Kidney (tissue), 14 donors: ENCODE results near the gene SNW1. TPM values are rescaled to one million over a fixed set of nuclear protein-coding genes. Genes with fewer than 3 reads are reported as not detected.
"Not testable (repeated sequence)": the region's sequence is repeated elsewhere in the genome, so short reads cannot be mapped to it uniquely, and the experiment has no call there.

ENCODE experiments used
- DNase-seq, 5 donors: peaks; one replicate each; pipeline ENCODE4 v3.0.0-alpha.2; 2013 to 2020
- FAIRE-seq: peaks from 2 replicates; lab custom pipeline; 2012; peaks lifted over from hg19 to GRCh38; lab: Jason Lieb, UNC
- H3K27ac ChIP-seq, 2 donors: one replicate each; pipeline ENCODE4 v1.7.0; 2013; ENCODE audit warnings: low read depth in 2 of 2, low read length in 2 of 2, inconsistent platforms in 1 of 2
- H3K27me3 ChIP-seq: one replicate; pipeline ENCODE4 v1.7.1; 2013; ENCODE audit warnings: low read length, inconsistent platforms; ENCODE audit not compliant: control insufficient read depth, insufficient read depth
- H3K36me3 ChIP-seq, 3 donors: one replicate each; pipeline versions ENCODE4 v1.7.0 to v1.7.1; 2013; ENCODE audit warnings: low read length in 3 of 3, control low read depth in 1 of 3, inconsistent platforms in 1 of 3; ENCODE audit not compliant: insufficient read depth in 3 of 3, control insufficient read depth in 2 of 3
- H3K4me1 ChIP-seq, 3 donors: one replicate each; pipeline versions ENCODE4 v1.7.0 to v1.7.1; 2013; ENCODE audit warnings: low read length in 3 of 3, inconsistent platforms in 1 of 3, low read depth in 1 of 3; ENCODE audit not compliant: control insufficient read depth in 2 of 3, insufficient read depth in 2 of 3
- H3K4me3 ChIP-seq, 3 donors: one replicate each; pipeline versions ENCODE4 v1.7.0 to v1.8.1; 2013; ENCODE audit warnings: low read length in 3 of 3, control low read depth in 1 of 3, inconsistent platforms in 1 of 3
- H3K9ac ChIP-seq, 3 donors: one replicate each; pipeline versions ENCODE4 v1.7.0 to v1.7.1; 2013; ENCODE audit warnings: low read length in 3 of 3, control low read depth in 1 of 3, inconsistent platforms in 1 of 3
- H3K9me3 ChIP-seq, 3 donors: one replicate each; pipeline versions ENCODE4 v1.7.0 to v1.7.1; 2013; ENCODE audit warnings: low read length in 3 of 3, control low read depth in 1 of 3, inconsistent platforms in 1 of 3; ENCODE audit not compliant: control insufficient read depth in 2 of 3, insufficient read depth in 1 of 3
- intact Hi-C: fragments of 100-400 bp; cut with DNase I; formaldehyde crosslinking; loops from one replicate; pipeline ENCODE4 v1.11.1; 2022
- polyA plus RNA-seq: library from polyadenylated mRNA; stranded (reverse); fragments of 350-450 nt; fragmentation: Illumina TruSeq; extraction: RNeasy Lipid Tissue Mini Kit (QIAGEN cat#74804); gene quantifications from one replicate; pipeline ENCODE4 v1.2.3, GENCODE V29; 2014; ENCODE audit warnings: low read depth, low replicate concordance; ENCODE audit not compliant: insufficient read depth
- total RNA-seq: library from RNA; stranded (reverse); fragmentation: NEBNext Ultra II Directional; extraction: Animal tissue kit (Norgen Biotek cat#: 25700); gene quantifications from one replicate; pipeline ENCODE4 v1.2.1, GENCODE V29; 2021
- TF ChIP-seq, protein P1 (sequence below): IDR thresholded peaks from 3 replicates; pipeline ENCODE4 v1.5.1; 2012; ENCODE audit warnings: mild to moderate bottlenecking, moderate library complexity, borderline replicate concordance; ENCODE audit not compliant: insufficient read depth; ENCODE audit errors: extremely low read depth
- donor health status: control.
- donor health status: control.
- donor health status: control.
- donor health status: control.
- donor health status: control.
- donor health status: DM: yes; HTN: yes; CAD: no.
- donor health status: Normal renal cell carcinoma (clear cell type).

Gene SNW1
- total and polyA plus RNA-seq, 2 donors from 2014 or later: 37.8 to 63.9 TPM

DNA sequence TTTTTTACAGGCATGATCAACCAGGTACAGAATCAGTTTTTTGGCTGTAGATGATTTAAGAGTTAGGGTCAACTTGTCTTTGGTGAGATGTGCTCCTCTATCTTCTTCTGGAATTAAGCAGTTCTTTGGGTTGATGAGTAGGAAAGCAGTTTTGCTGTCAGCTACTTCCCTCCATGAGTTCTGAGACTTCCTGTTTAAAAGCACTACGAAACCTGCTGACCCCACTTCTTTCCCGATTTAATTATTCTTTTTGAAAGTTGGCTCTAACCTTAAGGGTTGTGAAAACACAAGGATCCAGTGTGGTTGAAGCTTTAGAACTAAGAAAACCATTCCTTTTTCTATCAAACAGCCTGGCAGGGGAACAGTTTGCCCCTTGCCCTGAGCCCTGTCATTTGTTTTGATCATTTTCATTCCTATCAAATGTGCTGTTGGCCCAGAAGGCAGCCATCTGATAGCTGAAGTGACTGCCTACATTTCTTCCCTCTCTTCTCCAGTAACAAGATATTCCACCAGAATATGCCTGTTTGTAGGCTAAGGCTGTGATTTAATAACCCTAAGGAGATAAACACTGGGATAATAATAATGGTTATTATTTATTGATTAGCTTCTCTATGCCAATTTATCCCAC lies 7.6 kb upstream of the SNW1 start:
- H3K9ac ChIP-seq, H3K36me3 ChIP-seq, H3K27me3 ChIP-seq, DNase-seq, H3K27ac ChIP-seq, H3K4me1 ChIP-seq, intact Hi-C loops, H3K4me3 ChIP-seq, H3K9me3 ChIP-seq: not testable (repeated sequence)
- FAIRE-seq: peak; percentile 94

DNA sequence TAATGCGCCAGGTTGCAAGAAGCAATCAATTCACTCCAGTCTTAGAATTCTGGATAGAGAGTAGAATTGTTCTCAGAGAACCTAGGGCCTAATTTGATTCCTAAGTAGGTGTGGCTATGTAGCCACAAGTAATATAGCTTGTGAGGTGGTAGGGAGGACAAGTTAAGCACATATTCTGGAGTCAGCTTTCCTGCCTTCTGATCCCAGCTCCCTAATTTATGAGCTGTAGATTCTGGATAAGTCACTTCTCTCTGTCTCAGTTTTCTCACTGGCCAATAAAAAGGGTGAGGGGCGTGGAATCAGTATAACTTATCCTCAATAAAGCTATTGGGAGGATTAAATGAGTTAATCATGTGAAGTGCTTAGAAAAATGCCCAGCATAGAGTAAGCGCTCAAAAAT lies 3.0 kb upstream of the SNW1 start:
- Histone ChIP-seq H3K9me3 (no peaks in the 10 kb centered on the region), H3K27me3 (no peaks in the 10 kb centered on the region), H3K27ac (no peak overlapping the region), H3K36me3 (no peaks in the 10 kb centered on the region), H3K4me1 (peaks cover 0 to 7% (median 7%) of the 10 kb centered on the region in 3 donors), H3K4me3 (no peak overlapping the region), H3K9ac (no peak overlapping the region)
- DNase-seq (peak in 3 of 5 donors; percentile 26 to 63 (median 63)), FAIRE-seq (no peak)
- intact Hi-C loops: no loop called here
- TF ChIP-seq, protein P1, sequence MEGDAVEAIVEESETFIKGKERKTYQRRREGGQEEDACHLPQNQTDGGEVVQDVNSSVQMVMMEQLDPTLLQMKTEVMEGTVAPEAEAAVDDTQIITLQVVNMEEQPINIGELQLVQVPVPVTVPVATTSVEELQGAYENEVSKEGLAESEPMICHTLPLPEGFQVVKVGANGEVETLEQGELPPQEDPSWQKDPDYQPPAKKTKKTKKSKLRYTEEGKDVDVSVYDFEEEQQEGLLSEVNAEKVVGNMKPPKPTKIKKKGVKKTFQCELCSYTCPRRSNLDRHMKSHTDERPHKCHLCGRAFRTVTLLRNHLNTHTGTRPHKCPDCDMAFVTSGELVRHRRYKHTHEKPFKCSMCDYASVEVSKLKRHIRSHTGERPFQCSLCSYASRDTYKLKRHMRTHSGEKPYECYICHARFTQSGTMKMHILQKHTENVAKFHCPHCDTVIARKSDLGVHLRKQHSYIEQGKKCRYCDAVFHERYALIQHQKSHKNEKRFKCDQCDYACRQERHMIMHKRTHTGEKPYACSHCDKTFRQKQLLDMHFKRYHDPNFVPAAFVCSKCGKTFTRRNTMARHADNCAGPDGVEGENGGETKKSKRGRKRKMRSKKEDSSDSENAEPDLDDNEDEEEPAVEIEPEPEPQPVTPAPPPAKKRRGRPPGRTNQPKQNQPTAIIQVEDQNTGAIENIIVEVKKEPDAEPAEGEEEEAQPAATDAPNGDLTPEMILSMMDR: no peak

DNA sequence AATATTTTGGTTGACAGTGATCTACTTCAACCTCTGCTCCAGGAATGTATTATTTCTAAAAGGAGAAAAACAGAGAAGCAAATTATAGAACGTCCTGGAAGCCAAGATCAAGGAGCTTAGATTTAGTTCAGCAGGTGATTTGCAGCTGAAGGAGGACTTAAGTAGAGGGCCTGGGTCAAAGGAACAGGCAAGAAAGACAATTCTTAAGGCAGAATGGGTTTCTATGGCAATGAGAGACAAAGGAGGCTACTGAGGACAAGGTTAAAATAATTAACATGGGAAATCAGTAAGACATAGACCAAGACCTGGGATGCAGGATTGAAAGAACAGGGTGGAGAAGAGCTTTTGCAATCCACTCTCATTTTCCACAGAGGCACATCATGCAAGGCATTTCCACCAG lies 2.4 kb upstream of the SNW1 start:
- no peak for DNase-seq
- H3K4me1 ChIP-seq: peaks cover 0 to 9% (median 7%) of the 10 kb centered on the region in 3 donors
- no peaks in the 10 kb centered on the region for H3K27me3 ChIP-seq
- TF ChIP-seq, protein P1: no peak
- no peak overlapping the region for H3K4me3 ChIP-seq
- no peak overlapping the region for H3K9ac ChIP-seq
- H3K27ac ChIP-seq: no peak overlapping the region
- H3K36me3 ChIP-seq: no peaks in the 10 kb centered on the region
- intact Hi-C loops: no loop called here
- FAIRE-seq: no peak
- no peaks in the 10 kb centered on the region for H3K9me3 ChIP-seq

DNA sequence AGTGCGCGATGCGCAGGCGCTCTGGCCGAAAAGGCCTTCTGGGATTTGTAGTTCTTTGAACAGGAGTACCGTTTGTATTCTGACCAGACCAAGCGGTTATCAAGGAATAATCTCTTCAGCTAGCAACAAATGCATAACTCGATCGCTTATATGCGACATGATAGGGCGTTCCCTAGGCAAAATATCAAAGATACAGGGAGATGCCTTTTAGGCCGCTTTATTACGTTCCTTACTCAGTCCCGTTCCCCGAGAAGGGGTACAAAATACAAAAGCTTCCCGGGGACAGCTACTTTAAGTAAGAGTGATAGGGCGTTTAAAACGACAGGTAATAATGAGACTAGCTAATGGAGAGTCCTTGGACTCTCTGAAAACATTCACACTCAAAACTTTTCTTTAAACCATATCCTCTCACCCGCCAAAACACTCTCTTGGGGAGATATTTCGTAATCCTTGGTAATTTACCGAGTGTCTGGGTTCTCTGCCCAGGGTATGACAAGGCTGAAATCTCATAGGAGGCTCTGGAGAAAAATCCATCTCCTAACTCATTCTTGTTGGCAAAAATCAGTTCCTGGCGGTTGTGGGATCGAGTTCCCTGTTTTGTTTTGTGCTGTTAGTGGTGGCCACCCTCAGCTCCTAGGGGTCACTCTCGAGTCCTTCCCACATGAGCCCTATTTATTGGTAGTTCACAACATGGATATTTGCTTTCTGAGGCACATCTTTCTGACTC lies 412 bp upstream of the SNW1 start:
- intact Hi-C loops: no loop called here
- H3K4me1 ChIP-seq: peaks cover 0 to 9% (median 7%) of the 10 kb centered on the region in 3 donors
- H3K9ac ChIP-seq: peak overlapping the region; percentile 0 to 96 (median 91)
- TF ChIP-seq, protein P1: peak; percentile 24
- peak overlapping the region; percentile 37 to 90 for H3K27ac ChIP-seq
- H3K4me3 ChIP-seq: peak overlapping the region; percentile 91 to 98 (median 93)
- peak; percentile 21 for FAIRE-seq
- H3K9me3 ChIP-seq: no peaks in the 10 kb centered on the region
- peak in 3 of 5 donors; percentile 21 to 53 (median 41) for DNase-seq
- no peaks in the 10 kb centered on the region for H3K27me3 ChIP-seq
- H3K36me3 ChIP-seq: no peaks in the 10 kb centered on the region
